Measurements from ENCODE around the gene CMIP.
A peak's percentile ranks its signal among the peaks of the same experiment; 100 is the strongest.

The CMIP gene

DNA sequence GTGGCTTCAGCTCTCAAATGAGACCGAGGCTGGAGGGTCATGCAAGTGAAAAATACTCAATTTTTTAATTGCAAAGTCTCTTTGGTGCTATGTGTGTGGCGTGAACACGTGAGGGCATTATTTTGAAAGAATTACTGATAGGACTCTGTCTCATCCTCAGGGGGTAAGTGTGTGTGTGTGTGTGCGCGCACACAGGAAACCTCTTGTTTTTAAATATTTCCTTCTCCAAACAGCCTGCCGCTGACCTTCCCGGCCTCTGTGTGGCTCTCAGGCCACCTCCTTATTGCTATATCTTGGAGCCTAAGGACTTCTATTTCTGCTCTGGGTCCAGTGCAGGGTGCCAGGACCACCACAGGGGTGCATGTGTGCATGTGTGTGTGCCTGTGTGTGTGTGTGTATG, 99.7 kb downstream of the CMIP start:
- H3K27ac ChIP-seq = no peak overlapping the region
- no peak for DNase-seq (ENCODE audit: low read depth, low spot score)

- no peak overlapping the region for H3K27ac ChIP-seq
- no peak for DNase-seq (ENCODE audit: low read depth, low spot score)
Measured at GRCh38 chr16:81544700-81545271, 100.2 kb downstream of the CMIP start.

- DNase-seq (ENCODE audit: low read depth, low spot score) = no peak
- H3K27ac ChIP-seq = no peak overlapping the region
Measured at GRCh38 chr16:81545470-81546250, 101.1 kb downstream of the CMIP start.

GRCh38 chr16:81546781-81547180, 102.2 kb downstream of the CMIP start:
- no peak overlapping the region for H3K27ac ChIP-seq
- no peak for DNase-seq (ENCODE audit: low read depth, low spot score)

GRCh38 chr16:81547194-81547938, 102.8 kb downstream of the CMIP start:
- H3K27ac ChIP-seq = no peak overlapping the region
- DNase-seq (ENCODE audit: low read depth, low spot score) = no peak

DNA sequence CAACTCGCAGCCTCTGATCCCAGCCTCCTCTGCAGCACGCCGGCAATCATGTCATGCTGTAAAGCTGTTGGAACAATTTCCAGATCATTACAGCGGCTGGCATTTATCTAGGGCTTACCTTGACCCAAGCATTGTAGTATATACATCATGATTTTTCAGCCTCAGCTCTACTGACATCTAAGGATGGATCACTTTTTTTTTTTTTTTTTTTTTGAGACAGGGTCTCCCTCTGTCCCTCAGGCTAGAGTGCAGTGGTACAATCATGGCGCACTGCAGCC, 103.3 kb downstream of the CMIP start:
- no peak overlapping the region for H3K27ac ChIP-seq
- no peak for DNase-seq (ENCODE audit: low read depth, low spot score)

DNA sequence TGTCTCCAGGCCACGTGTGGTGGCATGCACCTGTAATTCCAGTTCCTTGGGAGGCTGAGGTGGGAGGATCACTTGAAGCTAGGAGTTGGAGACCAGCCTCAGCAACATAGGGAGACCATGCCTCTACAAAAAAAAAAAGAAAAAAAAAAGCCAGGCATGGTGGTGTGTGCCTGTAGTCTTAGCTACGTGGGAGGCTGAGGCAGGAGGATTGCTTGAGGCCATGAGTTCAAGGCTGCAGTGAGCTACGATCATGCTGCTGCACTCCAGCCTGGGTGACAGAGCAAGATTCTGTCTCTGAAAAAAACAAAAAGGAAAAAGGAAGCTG, 103.9 kb downstream of the CMIP start:
- peak overlapping the region; percentile 12 for H3K27ac ChIP-seq
- no peak for DNase-seq (ENCODE audit: low read depth, low spot score)

GRCh38 chr16:81548876-81549546, 104.4 kb downstream of the CMIP start:
- peak overlapping the region; percentile 12 for H3K27ac ChIP-seq
- no peak for DNase-seq (ENCODE audit: low read depth, low spot score)

DNA sequence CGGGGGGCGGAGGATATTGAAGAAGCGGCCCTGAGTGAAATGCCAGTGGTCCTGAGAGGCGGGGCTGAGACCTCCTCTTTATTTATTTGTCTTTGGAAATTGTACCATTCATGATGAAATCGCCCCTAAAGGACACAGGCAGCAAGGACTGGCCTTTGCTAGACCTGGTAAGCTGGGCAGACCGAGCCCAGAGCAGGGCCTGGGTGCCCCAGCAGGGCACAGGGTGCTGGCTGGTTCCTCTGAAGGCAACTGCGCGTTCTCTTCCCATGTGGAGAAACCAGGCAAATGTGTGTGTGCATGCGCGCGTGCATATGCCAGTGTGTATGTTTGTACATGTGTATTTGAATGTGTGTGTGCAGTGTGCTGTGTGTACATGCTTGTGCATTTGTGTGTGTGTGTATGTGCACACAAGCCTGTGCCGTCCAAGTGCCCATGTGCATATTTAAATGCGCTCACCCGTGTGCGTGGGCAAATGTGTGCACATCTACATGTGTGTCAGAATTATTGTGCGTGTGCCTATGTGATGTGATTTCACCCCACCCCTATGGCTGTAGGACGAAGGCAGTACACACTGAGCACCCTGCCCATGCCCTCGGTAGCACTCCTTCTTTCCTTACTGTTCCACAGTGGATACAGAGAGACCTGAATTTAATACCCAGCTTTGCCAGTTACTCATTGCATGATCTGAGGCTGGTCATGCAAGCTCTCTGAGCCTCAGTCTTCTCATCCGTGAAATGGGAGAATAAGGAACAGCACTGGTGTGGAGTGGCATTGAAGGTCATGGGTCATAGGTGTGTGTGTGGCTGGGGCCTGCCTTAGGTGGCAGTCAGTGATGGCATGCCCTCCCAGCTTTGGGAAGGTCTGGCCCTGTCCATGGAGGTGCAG, 105.2 kb downstream of the CMIP start:
- DNase-seq (ENCODE audit: low read depth, low spot score) = no peak
- H3K27ac ChIP-seq = peak overlapping the region; percentile 72

DNA sequence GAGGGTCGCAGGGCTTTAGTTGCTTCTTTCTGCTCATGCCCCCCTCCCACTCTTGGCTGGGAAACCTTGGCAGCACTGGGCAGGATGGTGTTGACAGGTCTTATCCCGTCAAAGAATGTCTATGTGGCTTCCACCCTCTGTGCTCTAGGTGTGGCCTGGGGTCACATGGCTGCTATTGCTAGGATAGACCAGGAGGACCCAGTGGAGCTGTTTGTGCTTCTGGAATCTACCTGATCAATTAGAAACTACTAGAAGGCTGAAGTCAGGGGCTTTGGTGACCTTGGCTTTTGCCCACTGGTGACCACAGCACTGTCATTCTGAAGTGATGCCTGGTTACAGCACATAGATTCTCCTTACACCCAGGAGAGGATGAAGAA, 105.8 kb downstream of the CMIP start:
- H3K27ac ChIP-seq = peak overlapping the region; percentile 72
- DNase-seq (ENCODE audit: low read depth, low spot score) = no peak

GRCh38 chr16:81551151-81551808, 106.7 kb downstream of the CMIP start:
- no peak for DNase-seq (ENCODE audit: low read depth, low spot score)

DNA sequence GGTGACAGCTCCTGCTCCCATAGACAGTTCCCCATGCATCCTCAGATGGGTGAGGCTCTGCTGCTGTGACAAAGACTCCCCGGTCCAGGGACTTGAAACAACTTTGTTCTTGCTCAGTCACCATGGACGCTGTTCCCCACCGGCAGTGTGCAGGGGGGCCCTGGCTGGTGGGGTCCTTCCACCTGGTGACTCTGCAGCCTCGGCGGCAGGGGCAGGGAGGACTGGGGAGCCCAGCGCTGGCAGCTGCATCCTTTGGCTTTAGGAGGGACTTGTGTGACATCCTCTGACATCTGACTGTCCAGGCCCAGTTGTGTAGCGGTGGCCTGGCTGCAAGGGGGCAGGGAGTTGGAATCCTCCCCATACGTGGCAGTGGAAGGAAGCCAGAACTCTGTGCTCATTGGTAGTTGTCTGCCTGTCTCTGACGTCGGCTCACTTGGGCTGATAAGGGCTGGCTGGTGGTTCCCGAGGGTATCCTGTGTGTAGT, 107.3 kb downstream of the CMIP start:
- peak overlapping the region; percentile 72 for H3K27ac ChIP-seq
- DNase-seq (ENCODE audit: low read depth, low spot score) = no peak

More at GRCh38 chr16:81551151-81551808, 106.7 kb downstream of the CMIP start:
- peak overlapping the region; percentile 72 for H3K27ac ChIP-seq

DNA sequence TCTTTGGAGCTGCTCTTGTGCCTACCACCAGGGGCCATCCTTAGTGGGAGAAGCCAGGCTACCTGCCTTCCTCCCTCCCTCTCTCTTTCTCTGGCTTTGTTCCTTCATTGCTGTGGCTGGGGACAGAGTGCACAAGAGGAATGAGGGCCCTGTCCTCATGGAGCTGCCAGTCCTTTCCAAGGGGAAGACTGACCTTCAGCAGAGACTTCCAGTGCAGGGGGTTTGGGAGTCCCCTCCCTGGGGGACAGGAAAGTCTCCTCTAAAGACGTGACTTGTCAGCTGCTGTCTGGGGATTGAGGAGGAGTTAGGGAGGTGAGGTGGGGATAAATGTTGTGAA, 108.1 kb downstream of the CMIP start:
- no peak for DNase-seq (ENCODE audit: low read depth, low spot score)
- H3K27ac ChIP-seq = peak overlapping the region; percentile 72

DNA sequence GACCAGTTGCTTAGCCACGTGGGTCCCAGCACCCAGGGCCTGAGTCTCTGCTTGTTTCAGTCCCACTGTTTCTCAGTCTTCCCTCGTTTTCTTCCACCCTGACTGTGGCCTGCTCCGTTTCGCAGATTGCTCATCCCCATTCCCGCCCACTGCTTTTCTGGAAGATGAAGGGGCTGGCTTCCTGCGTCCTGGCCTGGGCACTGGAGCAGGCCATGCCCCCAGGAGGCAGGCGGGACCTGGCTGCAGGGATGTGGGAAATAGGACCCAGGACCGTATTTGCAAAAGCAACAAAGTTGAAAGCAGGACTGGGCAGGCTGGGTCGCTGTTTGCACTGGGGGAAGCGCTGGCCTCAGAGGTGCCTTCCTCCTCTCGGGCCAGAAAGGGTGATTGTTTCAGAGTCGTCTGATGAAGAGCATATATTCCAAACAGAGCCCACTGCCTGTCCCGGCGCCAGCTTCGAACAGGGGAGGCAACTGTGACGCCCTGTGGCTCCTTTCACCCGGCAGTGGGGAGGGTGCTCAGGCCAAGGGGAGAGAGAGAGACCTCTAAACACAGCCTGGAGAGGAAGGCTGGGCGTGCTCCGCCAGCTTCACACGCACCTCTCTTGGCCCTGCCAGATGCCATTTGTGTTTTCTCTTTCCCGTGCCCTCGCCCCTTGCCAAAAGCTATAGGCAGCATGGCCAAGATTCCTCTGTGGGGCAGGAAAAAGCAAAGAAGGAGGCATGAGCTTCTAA, 108.6 kb downstream of the CMIP start:
- DNase-seq (ENCODE audit: low read depth, low spot score) = no peak
- H3K27ac ChIP-seq = peak overlapping the region; percentile 72

DNA sequence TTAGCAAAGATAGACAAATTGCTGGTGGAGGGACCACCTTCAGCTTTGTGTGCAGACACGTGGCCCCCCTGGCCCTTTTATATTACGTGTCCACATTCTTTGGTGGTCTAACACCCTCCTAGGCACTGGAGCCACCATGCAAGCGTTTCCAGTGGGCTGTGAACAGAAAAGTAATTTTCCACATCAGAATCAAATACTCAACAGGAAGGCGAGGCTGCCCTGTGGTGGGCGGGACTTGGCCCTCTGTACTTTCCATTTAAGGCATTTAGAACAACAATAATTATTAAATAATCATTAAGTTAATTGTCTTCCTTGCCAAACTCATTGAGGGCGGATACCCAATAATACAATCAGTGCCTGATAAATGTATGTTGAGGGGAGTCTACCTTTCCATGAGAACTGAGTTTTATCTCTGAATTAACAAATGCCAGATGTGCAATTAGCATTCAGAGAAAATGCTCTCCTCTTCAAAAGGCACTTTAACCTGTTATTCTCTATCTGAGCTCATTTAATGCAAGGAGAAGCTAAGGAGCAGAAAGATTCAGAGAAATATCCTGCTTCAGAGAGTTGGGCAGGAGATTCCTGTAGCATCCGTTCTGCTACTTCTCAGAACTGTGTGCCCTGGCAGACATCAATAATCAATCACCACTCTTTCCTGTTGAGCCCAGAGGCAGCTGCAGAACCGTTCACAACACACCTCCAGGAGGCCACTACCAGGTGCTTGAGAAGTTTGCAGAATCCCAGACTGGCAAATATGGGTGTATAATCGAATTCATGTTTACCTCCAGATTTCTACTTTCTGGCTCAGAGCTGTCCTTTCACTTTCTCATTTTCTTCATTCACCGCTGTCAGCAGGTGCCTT, 109.4 kb downstream of the CMIP start:
- peak overlapping the region; percentile 72 for H3K27ac ChIP-seq
- DNase-seq (ENCODE audit: low read depth, low spot score) = no peak

- no peak overlapping the region for H3K27ac ChIP-seq
- DNase-seq (ENCODE audit: low read depth, low spot score) = no peak
Measured at GRCh38 chr16:81554979-81555378, 110.4 kb downstream of the CMIP start.

DNA sequence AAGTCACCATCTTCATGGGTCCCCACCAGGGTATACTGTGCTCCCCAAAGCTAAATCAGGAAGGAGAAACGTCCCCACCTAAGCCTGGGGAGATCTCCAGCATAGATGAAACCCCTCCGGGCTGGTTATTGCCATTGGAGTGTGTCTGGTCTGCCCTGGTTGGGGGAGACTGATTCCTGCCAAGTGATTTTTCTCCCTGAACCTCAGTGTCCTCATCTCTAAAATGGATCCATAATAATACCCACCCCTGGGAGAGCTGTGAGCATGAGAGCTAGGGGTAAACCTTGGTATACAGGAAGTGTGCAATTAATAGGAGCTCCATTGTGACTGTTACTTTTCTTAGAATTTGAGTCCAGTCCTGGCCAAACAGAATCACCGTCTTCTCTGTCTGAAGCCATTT, 111.1 kb downstream of the CMIP start:
- H3K27ac ChIP-seq = no peak overlapping the region
- no peak for DNase-seq (ENCODE audit: low read depth, low spot score)

DNA sequence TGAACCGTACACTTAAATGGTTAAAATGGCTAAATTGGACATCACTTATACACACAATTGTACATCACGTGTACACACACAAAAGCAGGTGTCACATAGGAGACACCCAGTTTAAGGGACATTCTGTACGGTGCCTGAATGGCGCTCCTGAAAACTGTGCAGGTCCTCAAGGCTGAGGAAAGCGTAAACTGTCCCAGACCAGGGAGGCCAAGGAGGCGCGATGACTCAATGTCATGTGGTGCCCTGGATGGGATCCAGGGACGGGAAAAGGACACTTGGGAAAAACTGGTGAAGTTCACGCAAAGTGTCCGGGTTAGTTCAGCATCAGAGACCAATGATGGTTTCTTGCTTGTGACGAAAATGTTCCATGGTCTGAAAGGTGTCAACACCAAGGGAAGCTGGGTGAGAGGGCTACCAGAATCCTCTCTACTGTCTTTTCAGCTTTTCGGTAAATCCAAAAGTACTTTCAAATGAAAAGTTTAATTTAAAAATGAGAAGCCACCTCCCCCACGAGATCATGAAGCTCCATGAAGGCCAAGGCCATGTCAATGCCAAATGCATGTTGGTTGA, 112.2 kb downstream of the CMIP start:
- H3K27ac ChIP-seq = no peak overlapping the region
- no peak for DNase-seq (ENCODE audit: low read depth, low spot score)

Data from epithelial cell of prostate (primary cell).